ENCODE results near the gene GPR161. TPM values are rescaled to one million over a fixed set of nuclear protein-coding genes. Genes with fewer than 3 reads are reported as not detected.

The GPR161 gene
- total RNA-seq, 1 donor, result 0.10 TPM

- H3K27me3 ChIP-seq (ENCODE audit: insufficient read depth, low read length), result no peaks in the 10 kb centered on the region
- H3K9me3 ChIP-seq (ENCODE audit: low read depth, low read length), result no peaks in the 10 kb centered on the region
- no peaks in the 10 kb centered on the region for H3K4me1 ChIP-seq (ENCODE audit: insufficient read depth, low read length)
- H3K4me3 ChIP-seq (ENCODE audit: low read length), result no peak overlapping the region
Observed at GRCh38 chr1:168102487-168102886, 34.2 kb downstream of the GPR161 start.

DNA sequence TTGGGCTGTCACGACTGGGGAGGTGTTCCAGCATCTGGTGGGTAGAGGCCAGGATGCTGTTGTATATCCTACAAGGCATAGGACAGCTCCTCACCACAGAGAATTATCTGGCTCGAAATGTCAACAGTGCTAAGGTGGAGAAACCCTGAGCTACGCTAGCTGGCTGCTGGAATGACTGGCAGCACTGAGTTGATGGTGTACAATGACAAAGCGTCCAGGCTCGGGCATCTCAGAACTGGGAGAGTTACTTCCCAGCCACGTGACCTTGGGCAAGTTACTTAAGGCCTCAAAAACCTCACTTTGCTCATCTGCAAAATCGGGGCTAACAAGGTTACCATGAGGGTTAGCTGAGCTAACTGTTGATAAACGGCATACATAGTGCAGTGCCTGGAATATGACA is 35.4 kb downstream of the GPR161 start:
- H3K27me3 ChIP-seq (ENCODE audit: insufficient read depth, low read length), result no peaks in the 10 kb centered on the region
- no peaks in the 10 kb centered on the region for H3K4me1 ChIP-seq (ENCODE audit: insufficient read depth, low read length)
- no peak overlapping the region for H3K4me3 ChIP-seq (ENCODE audit: low read length)
- no peaks in the 10 kb centered on the region for H3K9me3 ChIP-seq (ENCODE audit: low read depth, low read length)

- Histone ChIP-seq H3K9me3 (ENCODE audit: low read depth, low read length) (no peaks in the 10 kb centered on the region), H3K27me3 (ENCODE audit: insufficient read depth, low read length) (no peaks in the 10 kb centered on the region), H3K4me1 (ENCODE audit: insufficient read depth, low read length) (no peaks in the 10 kb centered on the region), H3K4me3 (ENCODE audit: low read length) (no peak overlapping the region)
Observed at GRCh38 chr1:168100315-168101002, 36.3 kb downstream of the GPR161 start.

- Histone ChIP-seq H3K27me3 (ENCODE audit: insufficient read depth, low read length) (no peaks in the 10 kb centered on the region), H3K9me3 (ENCODE audit: low read depth, low read length) (no peaks in the 10 kb centered on the region), H3K4me1 (ENCODE audit: insufficient read depth, low read length) (no peaks in the 10 kb centered on the region), H3K4me3 (ENCODE audit: low read length) (no peak overlapping the region)
Observed at GRCh38 chr1:168099337-168099801, 37.4 kb downstream of the GPR161 start.

DNA sequence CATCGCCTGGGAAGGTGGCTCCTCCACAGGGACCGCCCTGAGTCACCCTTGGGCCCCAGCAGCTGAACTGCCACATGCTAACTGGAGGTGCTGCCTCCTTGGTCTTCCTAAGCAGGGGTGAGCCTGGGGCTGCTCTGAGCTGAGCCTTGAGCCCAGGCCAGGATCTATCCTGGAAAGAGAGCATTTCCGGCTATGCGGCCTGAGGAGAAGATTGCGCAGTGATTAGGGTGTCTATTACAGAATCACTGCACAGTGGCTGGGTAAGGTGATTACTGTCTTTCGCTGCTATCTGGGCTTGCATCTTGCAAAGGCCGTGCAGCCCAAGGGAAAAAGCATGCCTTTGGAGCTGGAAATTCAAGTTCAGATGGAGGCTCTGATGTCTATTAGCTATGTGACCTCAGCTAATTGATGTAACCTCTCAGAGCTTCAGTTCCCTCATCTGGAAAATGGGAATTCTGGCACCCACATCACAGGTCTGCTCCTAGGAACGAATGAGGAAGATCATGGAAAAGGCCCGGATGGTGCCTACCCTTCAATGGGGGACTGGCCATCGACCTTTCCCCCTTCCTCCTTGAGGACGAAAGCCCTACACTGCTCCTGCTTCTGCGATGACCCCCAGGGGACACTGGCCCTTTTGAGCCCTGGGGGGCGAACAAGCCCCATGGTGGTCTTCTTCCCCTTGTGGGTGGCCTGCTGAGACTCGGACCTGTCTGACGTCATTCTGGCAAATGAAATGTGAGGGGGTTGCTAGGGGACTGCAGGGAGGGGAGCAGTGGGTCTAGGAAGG is 38.0 kb downstream of the GPR161 start:
- H3K4me3 ChIP-seq (ENCODE audit: low read length), result no peak overlapping the region
- no peaks in the 10 kb centered on the region for H3K27me3 ChIP-seq (ENCODE audit: insufficient read depth, low read length)
- no peaks in the 10 kb centered on the region for H3K4me1 ChIP-seq (ENCODE audit: insufficient read depth, low read length)
- no peaks in the 10 kb centered on the region for H3K9me3 ChIP-seq (ENCODE audit: low read depth, low read length)

DNA sequence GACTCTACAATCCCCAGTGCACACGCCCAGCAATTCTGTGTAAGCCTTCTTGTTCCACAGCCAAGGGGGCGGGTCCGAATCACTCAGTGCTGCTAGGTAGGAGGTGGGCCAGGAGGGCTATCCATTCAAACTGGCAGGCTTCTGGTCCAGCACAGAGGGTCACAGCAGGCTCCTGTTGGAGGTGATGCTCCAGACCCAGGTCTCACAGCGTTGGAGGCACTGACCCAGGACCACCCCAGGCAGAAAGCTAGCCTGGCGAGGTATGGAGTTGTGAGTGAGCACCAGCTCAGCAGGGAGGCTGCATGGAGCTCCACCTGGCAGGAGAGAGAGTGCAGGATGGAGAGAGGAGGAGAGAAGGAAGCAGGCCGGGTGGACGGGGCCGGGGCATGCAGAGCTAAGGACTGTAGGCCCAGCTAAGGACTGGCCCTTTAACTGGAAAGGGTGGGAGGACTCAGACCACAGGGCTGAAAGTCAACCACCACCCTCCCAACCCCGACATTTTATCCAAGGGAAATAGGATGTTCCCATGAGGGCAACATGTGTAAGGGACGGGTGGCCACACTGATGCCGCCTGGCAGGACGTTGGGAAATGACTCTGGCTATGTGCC is 38.7 kb downstream of the GPR161 start:
- no peaks in the 10 kb centered on the region for H3K9me3 ChIP-seq (ENCODE audit: low read depth, low read length)

GRCh38 chr1:168096296-168097165 is 40.2 kb downstream of the GPR161 start:
- no peaks in the 10 kb centered on the region for H3K9me3 ChIP-seq (ENCODE audit: low read depth, low read length)
- H3K4me1 ChIP-seq (ENCODE audit: insufficient read depth, low read length), result no peaks in the 10 kb centered on the region
- no peak overlapping the region for H3K4me3 ChIP-seq (ENCODE audit: low read length)
- H3K27me3 ChIP-seq (ENCODE audit: insufficient read depth, low read length), result no peaks in the 10 kb centered on the region

More for the DNA sequence above, 38.7 kb downstream of the GPR161 start:
- Histone ChIP-seq H3K4me3 (ENCODE audit: low read length) (no peak overlapping the region), H3K4me1 (ENCODE audit: insufficient read depth, low read length) (no peaks in the 10 kb centered on the region), H3K27me3 (ENCODE audit: insufficient read depth, low read length) (no peaks in the 10 kb centered on the region)

GRCh38 chr1:168095476-168095875 is 41.3 kb downstream of the GPR161 start:
- H3K9me3 ChIP-seq (ENCODE audit: low read depth, low read length), result no peaks in the 10 kb centered on the region
- no peaks in the 10 kb centered on the region for H3K4me1 ChIP-seq (ENCODE audit: insufficient read depth, low read length)
- no peaks in the 10 kb centered on the region for H3K27me3 ChIP-seq (ENCODE audit: insufficient read depth, low read length)
- no peak overlapping the region for H3K4me3 ChIP-seq (ENCODE audit: low read length)

DNA sequence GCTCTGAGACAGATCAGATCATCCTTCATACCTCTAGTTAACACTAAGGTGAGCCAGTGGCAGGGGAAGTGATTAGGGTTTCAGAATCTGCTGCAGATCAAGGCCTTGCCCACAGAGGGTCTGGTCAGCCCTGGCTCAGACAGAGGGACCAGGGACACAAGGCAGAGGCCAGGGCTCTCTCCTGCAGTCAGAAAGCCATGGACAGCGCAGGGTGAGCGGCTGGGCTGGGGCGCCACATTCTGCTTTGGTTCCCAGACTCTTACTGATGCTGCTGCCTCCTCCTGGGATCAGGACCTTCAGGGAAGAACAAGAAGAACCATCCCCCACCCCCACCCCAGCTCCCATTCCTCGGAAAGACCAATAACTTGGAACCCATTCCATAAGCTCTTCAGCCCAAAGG is 43.1 kb downstream of the GPR161 start:
- no peaks in the 10 kb centered on the region for H3K27me3 ChIP-seq (ENCODE audit: insufficient read depth, low read length)
- no peaks in the 10 kb centered on the region for H3K9me3 ChIP-seq (ENCODE audit: low read depth, low read length)
- no peaks in the 10 kb centered on the region for H3K4me1 ChIP-seq (ENCODE audit: insufficient read depth, low read length)
- H3K4me3 ChIP-seq (ENCODE audit: low read length), result no peak overlapping the region

DNA sequence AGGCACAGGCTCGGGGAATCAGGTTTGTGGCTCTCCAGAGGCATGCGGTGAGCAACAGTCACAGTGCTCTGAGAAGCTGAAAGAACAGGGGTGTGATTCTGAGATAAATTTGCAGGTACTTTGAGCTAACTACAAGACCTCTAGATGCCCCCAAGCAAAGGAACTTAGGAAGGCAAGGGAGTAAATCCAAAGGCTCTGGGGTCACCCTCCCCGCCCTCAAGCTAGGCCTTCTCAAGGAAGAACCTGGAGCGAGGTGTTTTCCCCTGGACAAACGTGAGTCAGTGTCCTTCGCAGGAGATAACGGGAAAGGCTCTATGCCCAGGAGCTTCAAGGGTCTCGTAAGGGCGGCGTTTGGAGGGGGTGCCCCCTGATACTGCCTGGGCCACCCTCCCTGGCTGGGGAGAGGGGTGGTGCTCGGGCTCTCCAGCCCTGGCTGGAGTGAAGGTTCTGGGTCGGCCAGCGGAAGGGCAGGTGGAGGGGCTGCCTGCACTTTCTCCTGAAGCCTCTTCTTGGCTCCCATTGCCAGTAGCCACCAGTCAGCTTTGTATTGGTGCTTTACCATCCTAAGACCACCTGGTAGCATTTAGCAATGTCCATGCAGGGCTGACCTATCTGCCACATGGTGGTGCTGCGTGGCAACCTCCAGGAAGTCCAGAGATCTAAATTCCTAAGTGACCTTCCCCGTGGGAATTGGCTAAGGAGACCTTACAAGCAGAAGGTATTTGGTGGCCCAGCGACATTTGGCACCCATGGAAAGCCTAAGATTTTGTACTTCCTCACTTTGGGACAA is 44.0 kb downstream of the GPR161 start:
- Histone ChIP-seq H3K4me3 (ENCODE audit: low read length) (no peak overlapping the region), H3K27me3 (ENCODE audit: insufficient read depth, low read length) (no peaks in the 10 kb centered on the region), H3K9me3 (ENCODE audit: low read depth, low read length) (no peaks in the 10 kb centered on the region), H3K4me1 (ENCODE audit: insufficient read depth, low read length) (no peaks in the 10 kb centered on the region)

DNA sequence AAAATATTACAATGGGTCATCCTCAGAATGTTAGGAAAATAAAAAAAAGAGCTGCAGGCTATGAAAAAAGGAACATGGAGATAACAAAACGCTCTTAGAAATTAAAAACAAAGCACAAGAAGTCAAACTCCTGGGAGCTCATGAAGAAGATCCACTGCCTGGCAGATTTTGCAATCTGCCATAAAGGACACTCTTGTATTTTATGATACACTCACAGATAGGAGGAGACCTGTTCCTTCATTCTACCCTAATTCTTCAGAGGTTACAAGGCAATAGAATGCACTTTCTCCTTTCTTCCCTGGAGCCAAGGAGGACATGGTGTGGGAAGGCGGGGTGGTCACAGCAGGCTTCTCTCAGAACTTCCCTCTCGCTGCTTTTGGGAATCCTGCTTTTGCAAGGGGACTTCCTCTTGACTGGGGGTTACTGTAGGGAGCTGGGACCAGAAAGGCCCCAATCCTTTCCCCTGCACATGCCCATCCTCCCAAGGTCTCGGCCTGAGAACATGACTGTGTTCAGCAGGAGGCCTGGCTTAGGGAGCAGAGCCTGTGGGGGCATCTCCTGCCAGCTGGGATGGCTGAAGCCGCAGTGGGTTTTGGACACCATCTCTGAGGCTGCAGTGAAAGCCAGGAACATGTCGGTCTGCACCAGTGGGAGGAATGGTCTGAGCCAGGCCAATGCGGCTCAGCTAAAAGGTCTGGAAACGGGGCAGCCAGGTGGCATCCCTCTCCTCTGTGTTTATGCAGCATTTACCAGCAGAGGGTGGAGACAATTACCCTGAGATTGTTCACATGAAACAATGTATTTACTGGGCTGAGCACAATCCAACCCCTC is 44.8 kb downstream of the GPR161 start:
- no peaks in the 10 kb centered on the region for H3K27me3 ChIP-seq (ENCODE audit: insufficient read depth, low read length)
- H3K9me3 ChIP-seq (ENCODE audit: low read depth, low read length), result no peaks in the 10 kb centered on the region
- no peak overlapping the region for H3K4me3 ChIP-seq (ENCODE audit: low read length)
- no peaks in the 10 kb centered on the region for H3K4me1 ChIP-seq (ENCODE audit: insufficient read depth, low read length)

- Histone ChIP-seq H3K27me3 (ENCODE audit: insufficient read depth, low read length) (no peaks in the 10 kb centered on the region), H3K9me3 (ENCODE audit: low read depth, low read length) (no peaks in the 10 kb centered on the region), H3K4me3 (ENCODE audit: low read length) (no peak overlapping the region), H3K4me1 (ENCODE audit: insufficient read depth, low read length) (no peaks in the 10 kb centered on the region)
Observed at GRCh38 chr1:168091063-168091462, 45.7 kb downstream of the GPR161 start.

GRCh38 chr1:168090395-168090794 is 46.3 kb downstream of the GPR161 start:
- Histone ChIP-seq H3K9me3 (ENCODE audit: low read depth, low read length) (no peaks in the 10 kb centered on the region), H3K4me1 (ENCODE audit: insufficient read depth, low read length) (no peaks in the 10 kb centered on the region), H3K27me3 (ENCODE audit: insufficient read depth, low read length) (no peaks in the 10 kb centered on the region), H3K4me3 (ENCODE audit: low read length) (no peak overlapping the region)

Measured in mononuclear cell (primary cell).